HG03045 (cell line): ENCODE measurements around the gene SPTAN1.
"Not testable (repeated sequence)": the region's sequence is repeated elsewhere in the genome, so short reads cannot be mapped to it uniquely, and the experiment has no call there.

Experiments
- ATAC-seq: cut with Tn5 transposase; IDR thresholded peaks from one replicate; pipeline ENCODE4 v1.9.1; 2021; ENCODE audit warnings: mild to moderate bottlenecking, moderate library complexity; ENCODE audit not compliant: unreplicated experiment

Gene SPTAN1

GRCh38 chr9:128631636-128632035, 79.2 kb downstream of the SPTAN1 start:
- no peak for ATAC-seq

GRCh38 chr9:128632066-128632465, 79.7 kb downstream of the SPTAN1 start:
- ATAC-seq, result no peak

- no peak for ATAC-seq
Observed at GRCh38 chr9:128632486-128632885, 80.1 kb downstream of the SPTAN1 start.

DNA sequence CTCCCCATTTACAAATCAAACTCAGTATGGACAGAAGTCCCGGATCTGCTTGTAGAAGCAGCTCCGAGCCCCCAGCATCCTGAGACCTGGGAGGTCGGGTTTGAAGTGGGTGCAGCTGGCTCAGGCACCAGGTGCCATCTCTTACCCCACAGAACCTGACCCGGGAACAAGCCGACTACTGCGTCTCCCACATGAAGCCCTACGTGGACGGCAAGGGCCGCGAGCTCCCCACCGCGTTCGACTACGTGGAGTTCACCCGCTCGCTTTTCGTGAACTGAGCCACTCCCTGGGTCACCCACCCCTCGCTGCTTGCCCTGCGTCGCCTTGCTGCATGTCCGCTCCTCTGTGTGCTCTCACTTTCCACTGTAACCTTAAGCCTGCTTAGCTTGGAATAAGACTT, 80.7 kb downstream of the SPTAN1 start:
- ATAC-seq, result no peak

- ATAC-seq, result no peak
Observed at GRCh38 chr9:128633601-128634000, 81.2 kb downstream of the SPTAN1 start.

GRCh38 chr9:128634111-128634510, 81.7 kb downstream of the SPTAN1 start:
- ATAC-seq, result no peak

DNA sequence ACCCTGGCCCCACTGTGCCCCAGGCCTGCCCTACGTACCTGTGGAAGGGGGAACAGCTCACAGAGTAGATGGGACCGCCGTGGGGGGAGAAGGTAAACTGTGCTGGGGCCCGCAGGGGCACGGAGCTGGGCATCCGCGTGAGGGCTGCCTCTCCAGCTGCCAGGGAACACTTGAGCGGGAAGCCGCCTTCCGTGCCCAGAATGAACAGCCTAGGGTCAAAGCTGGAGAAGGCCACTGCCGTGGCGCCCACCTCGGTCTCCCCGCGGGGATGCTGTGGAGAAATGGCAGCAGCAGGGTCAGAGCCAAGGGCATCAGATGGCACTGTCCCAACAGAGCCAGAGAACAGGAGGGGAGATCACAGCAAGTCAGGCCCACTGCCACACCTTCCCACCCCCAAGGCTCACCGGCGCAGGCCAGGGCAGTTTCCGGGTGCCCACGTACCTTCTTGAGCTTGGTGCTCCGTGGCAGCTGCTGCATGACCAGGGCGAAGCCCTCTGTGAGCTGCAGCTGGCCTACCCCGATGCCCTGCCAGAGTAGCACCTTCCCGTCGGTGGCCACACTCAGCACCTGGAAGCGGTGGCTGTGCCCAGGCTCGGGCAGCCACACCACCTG, 82.4 kb downstream of the SPTAN1 start:
- no peak for ATAC-seq

- no peak for ATAC-seq
Observed at GRCh38 chr9:128635266-128636023, 83.1 kb downstream of the SPTAN1 start.

GRCh38 chr9:128636024-128636390, 83.6 kb downstream of the SPTAN1 start:
- no peak for ATAC-seq

- ATAC-seq, result no peak
Observed at GRCh38 chr9:128636556-128637530, 84.5 kb downstream of the SPTAN1 start.

- ATAC-seq, result no peak
Observed at GRCh38 chr9:128637656-128638055, 85.3 kb downstream of the SPTAN1 start.

- no peak for ATAC-seq
Observed at GRCh38 chr9:128638580-128638979, 86.2 kb downstream of the SPTAN1 start.

GRCh38 chr9:128640603-128641002, 88.2 kb downstream of the SPTAN1 start:
- no peak for ATAC-seq

DNA sequence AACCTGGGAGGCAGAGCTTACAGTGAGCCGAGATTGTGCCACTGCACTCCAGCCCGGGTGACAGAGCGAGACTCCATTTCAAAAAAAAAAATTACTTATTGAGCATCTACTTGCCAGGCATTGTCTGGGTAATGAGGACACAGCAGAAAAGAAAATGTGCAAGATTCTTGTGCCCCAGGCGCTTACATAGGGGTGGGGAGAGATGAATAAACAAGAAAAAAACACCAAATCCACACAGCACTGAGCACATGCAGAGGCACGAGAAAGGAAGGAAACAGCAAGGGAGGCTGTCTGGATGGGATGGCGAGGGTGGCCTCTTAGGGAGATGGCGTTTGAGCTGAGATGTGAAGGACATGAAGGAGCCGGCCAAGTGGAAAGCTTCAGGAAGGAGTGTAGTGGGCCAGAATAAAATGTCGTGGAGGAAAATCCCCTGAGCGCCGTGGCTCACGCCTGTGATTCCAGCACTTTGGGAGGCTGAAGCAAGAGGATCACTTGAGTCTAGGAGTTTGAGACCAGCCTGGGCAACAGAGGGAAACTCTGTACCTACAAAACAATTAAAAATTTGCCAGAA, 90.4 kb downstream of the SPTAN1 start:
- ATAC-seq, result no peak

GRCh38 chr9:128643519-128644300, 91.3 kb downstream of the SPTAN1 start:
- ATAC-seq, result peak; percentile 45

- ATAC-seq, result not testable (repeated sequence)
Observed at GRCh38 chr9:128648206-128648605, 95.8 kb downstream of the SPTAN1 start.

- ATAC-seq, result no peak
Observed at GRCh38 chr9:128651798-128652197, 99.4 kb downstream of the SPTAN1 start.

- ATAC-seq, result no peak
Observed at GRCh38 chr9:128653908-128654307, 101.5 kb downstream of the SPTAN1 start.

DNA sequence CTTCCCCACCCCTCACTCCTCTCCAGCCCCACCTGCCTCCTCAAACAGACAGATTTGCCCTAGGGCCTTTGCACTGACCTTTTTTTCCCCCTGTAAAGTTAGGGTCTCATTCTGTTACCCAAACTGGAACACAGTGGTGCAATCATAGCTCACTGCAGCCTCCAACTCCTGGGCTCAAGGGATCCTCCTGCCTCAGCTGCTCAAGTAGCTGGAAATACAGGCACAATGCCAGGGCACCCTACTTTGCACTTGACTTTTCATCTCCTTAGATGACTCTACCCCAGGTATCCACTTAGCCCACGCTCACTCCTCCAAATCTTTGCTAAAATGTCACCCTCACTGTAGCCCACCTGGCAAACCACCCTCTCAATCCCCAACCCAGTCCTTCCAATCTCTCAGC, 102.1 kb downstream of the SPTAN1 start:
- ATAC-seq, result no peak
